ENCODE results near the gene SPG7. TPM values are rescaled to one million over a fixed set of nuclear protein-coding genes. Genes with fewer than 3 reads are reported as not detected.

The SPG7 gene
- total and polyA plus RNA-seq, 9 of the 15 experiments (the other 6 are each of a cell fraction or from before 2014, with no cell fraction given) = 5.8 to 89.1 (median 49.4) TPM

GRCh38 chr16:89575247-89576152 lies 67.3 kb downstream of the SPG7 start, which contains the start of gene CPNE7 (continued):
- peak; percentile 5 for TF ChIP-seq KDM5B (IDR thresholded peaks at IDR 0.05; ENCODE audit: insufficient replicate concordance, low read depth, low read length)
- no peak for TF ChIP-seq CBX3 (IDR thresholded peaks at IDR 0.05; ENCODE audit: borderline replicate concordance in 1 of 2, low read length in 2 of 2)

GRCh38 chr16:89576153-89577054 lies 68.2 kb downstream of the SPG7 start:
- Histone ChIP-seq H2AFZ (ENCODE audit: low read depth, low read length) (peak overlapping the region; percentile 76; the same call in 1 of the 2 replicates), H3K79me2 (ENCODE audit: control insufficient read depth, insufficient read depth, low read length) (peaks cover 29% of the 10 kb centered on the region), H3K9me3 (replicated peaks; ENCODE audit: control insufficient read depth, insufficient read depth, low read depth, low read length) (peaks cover 7% of the 10 kb centered on the region), H3K36me3 (ENCODE audit: control insufficient read depth, insufficient read depth, low read length) (peaks cover 41% of the 10 kb centered on the region), H3K9ac (ENCODE audit: insufficient read depth in 1 of 2, low read depth in 2 of 2, low read length in 2 of 2) (peak overlapping the region; percentile 71 to 98), H3K27ac (ENCODE audit: extremely low read depth, low read depth, low read length) (peak overlapping the region; percentile 78), H4K20me1 (replicated peaks; ENCODE audit: control insufficient read depth, insufficient read depth, low read length) (no peaks in the 10 kb centered on the region), H3K4me1 (replicated peaks in 1 of 2; ENCODE audit: control insufficient read depth in 2 of 2, insufficient read depth in 2 of 2, low read length in 2 of 2) (peaks cover 5 to 52% of the 10 kb centered on the region in 2 experiments), H3K4me3 (peak overlapping the region; percentile 57), H3K4me2 (ENCODE audit: insufficient read depth, low read length) (peak overlapping the region; percentile 78), H3K9me1 (ENCODE audit: control insufficient read depth, insufficient read depth, low read length) (peaks cover 4% of the 10 kb centered on the region), H3K27me3 (ENCODE audit: control insufficient read depth in 2 of 2, insufficient read depth in 2 of 2, low read length in 2 of 2) (no peaks in the 10 kb centered on the region)
- no peak for FAIRE-seq
- BruUV-seq (replicated peaks) = no TSS peak
- ChIA-PET POLR2A (interaction anchor here (0.6 to 1.7 kb wide), 4 partner anchors 12 to 766 kb away, joined by 3 to 15 read pairs (median 3); no protein-coding TSS in a partner anchor), CTCF (ENCODE audit: low intra/inter-chr PET ratio) (no interaction called here)
- peak in 2 of 4 experiments; percentile 42 to 43 for DNase-seq (ENCODE audit: extremely low read depth in 1 of 4, low spot score in 3 of 4)
- 24% methylated on average over 42 of the region's 89 CpGs for WGBS (ENCODE audit: insufficient coverage, low coverage, missing lambda C conversion rate)
- ATAC-seq = no peak
- in situ Hi-C loops (cut with MboI) = no loop called here
- intact Hi-C loops (cut with micrococcal nuclease) = loop anchor here (10.0 kb wide), 1 partner anchor 68 kb away; no protein-coding TSS in a partner anchor
- TF ChIP-seq SAFB (IDR thresholded peaks at IDR 0.05; ENCODE audit: borderline replicate concordance, low read depth, low read length) (peak; percentile 84), MXI1 (IDR thresholded peaks at IDR 0.05; ENCODE audit: low read depth, low read length) (0 out of 2 replicates have a peak, but pooled peaks have one; percentile 35), RFX5 (IDR thresholded peaks at IDR 0.05; ENCODE audit: low read depth, low read length) (no peak), HIVEP1 (CRISPR knock-in tag; IDR thresholded peaks at IDR 0.05) (no peak), PCBP1 (IDR thresholded peaks at IDR 0.05; ENCODE audit: low read depth, low read length, poor library complexity, severe bottlenecking) (peak; percentile 76), ETS2 (tag; IDR thresholded peaks at IDR 0.05; ENCODE audit: borderline replicate concordance, poor library complexity, severe bottlenecking) (no peak), ZNF232 (CRISPR knock-in tag; IDR thresholded peaks at IDR 0.05) (no peak), ZBTB12 (CRISPR knock-in tag; IDR thresholded peaks at IDR 0.05) (no peak), E2F6 (IDR thresholded peaks at IDR 0.05; ENCODE audit: borderline replicate concordance in 1 of 2, extremely low read depth in 1 of 2, insufficient read depth in 1 of 2, insufficient read length in 1 of 2, low read depth in 1 of 2, low read length in 1 of 2, poor library complexity in 1 of 2, severe bottlenecking in 1 of 2) (peak; percentile 66 to 74)
